22Rv1 (cell line): ENCODE data around the gene PPP1CC.

Source experiments
- ZFX ChIP-seq: fragments of 450-650 bp; IDR thresholded peaks from 2 replicates; pipeline ENCODE4 v1.6.1; 2017; ENCODE audit warnings: antibody characterized with exemption, borderline replicate concordance
- TF ChIP-seq, protein P1 (sequence below): fragments of 450-650 bp; IDR thresholded peaks from 2 replicates; pipeline ENCODE4 v1.5.1; 2017; ENCODE audit warnings: mild to moderate bottlenecking

DNA sequence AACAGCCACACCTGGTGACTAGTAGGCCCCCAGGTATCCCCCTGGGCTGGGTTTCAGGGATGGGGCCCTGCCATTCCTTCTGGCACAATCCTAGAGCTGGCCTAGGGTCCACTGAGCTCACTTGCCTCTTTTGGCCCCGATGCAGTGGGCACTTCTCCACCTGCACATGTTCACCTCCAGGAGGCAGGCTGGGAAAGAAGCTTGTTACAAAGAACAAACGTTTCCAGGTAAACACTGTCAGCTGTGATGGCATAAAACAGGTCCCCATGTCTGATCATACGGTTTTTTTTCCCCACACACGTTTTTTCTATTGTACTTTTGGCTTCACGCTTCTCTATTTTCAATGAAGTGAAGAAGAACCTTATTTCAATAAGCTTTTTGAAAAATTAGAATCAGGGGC lies 37.9 kb downstream of the PPP1CC start:
- TF ChIP-seq, protein P1, sequence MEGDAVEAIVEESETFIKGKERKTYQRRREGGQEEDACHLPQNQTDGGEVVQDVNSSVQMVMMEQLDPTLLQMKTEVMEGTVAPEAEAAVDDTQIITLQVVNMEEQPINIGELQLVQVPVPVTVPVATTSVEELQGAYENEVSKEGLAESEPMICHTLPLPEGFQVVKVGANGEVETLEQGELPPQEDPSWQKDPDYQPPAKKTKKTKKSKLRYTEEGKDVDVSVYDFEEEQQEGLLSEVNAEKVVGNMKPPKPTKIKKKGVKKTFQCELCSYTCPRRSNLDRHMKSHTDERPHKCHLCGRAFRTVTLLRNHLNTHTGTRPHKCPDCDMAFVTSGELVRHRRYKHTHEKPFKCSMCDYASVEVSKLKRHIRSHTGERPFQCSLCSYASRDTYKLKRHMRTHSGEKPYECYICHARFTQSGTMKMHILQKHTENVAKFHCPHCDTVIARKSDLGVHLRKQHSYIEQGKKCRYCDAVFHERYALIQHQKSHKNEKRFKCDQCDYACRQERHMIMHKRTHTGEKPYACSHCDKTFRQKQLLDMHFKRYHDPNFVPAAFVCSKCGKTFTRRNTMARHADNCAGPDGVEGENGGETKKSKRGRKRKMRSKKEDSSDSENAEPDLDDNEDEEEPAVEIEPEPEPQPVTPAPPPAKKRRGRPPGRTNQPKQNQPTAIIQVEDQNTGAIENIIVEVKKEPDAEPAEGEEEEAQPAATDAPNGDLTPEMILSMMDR = peak; percentile 80
- TF ChIP-seq ZFX = no peak
